RWPE2 (cell line): ENCODE results near the gene LRRC15.

ENCODE experiments used
- ATAC-seq: fragments of 200-7000 bp; cut with Tn5 transposase; 3 replicates; pipeline ENCODE4 v1.9.1; 2021; ENCODE audit warnings: low read depth
- DNase-seq: peaks from one replicate; pipeline ENCODE4 v3.0.0-alpha.2; 2020; ENCODE audit warnings: low spot score
- H3K27ac ChIP-seq: fragments of 450-650 bp; 2 replicates; pipeline ENCODE4 v1.5.1; 2017; ENCODE audit warnings: mild to moderate bottlenecking; ENCODE audit not compliant: poor library complexity, severe bottlenecking
- H3K27me3 ChIP-seq: fragments of 250-450 bp; sonication (Bioruptor Pico); 2 replicates; pipeline ENCODE4 v1.5.1; 2021; ENCODE audit warnings: mild to moderate bottlenecking, moderate library complexity; ENCODE audit not compliant: insufficient read depth, poor library complexity, severe bottlenecking
- H3K36me3 ChIP-seq: fragments of 250-450 bp; sonication (Bioruptor Pico); 2 replicates; pipeline ENCODE4 v1.5.1; 2020; ENCODE audit warnings: low read depth, mild to moderate bottlenecking, moderate library complexity
- H3K4me1 ChIP-seq: fragments of 250-450 bp; sonication (Bioruptor Pico); 2 replicates; pipeline ENCODE4 v1.5.1; 2021; ENCODE audit warnings: mild to moderate bottlenecking, moderate library complexity; ENCODE audit not compliant: insufficient read depth, poor library complexity, severe bottlenecking
- H3K4me3 ChIP-seq: fragments of 250-450 bp; sonication (Bioruptor Pico); 2 replicates; pipeline ENCODE4 v1.5.1; 2021; ENCODE audit warnings: mild to moderate bottlenecking, moderate library complexity; ENCODE audit not compliant: severe bottlenecking
- H3K9me3 ChIP-seq: fragments of 250-450 bp; sonication (Bioruptor Pico); 2 replicates; pipeline ENCODE4 v1.5.1; 2021; ENCODE audit warnings: mild to moderate bottlenecking, moderate library complexity; ENCODE audit not compliant: severe bottlenecking
- TF ChIP-seq, protein P1 (sequence below): fragments of 450-650 bp; IDR thresholded peaks from one replicate; pipeline ENCODE4 v1.5.1; 2017; ENCODE audit warnings: mild to moderate bottlenecking, moderate library complexity; ENCODE audit not compliant: poor library complexity, severe bottlenecking

LRRC15 gene

DNA sequence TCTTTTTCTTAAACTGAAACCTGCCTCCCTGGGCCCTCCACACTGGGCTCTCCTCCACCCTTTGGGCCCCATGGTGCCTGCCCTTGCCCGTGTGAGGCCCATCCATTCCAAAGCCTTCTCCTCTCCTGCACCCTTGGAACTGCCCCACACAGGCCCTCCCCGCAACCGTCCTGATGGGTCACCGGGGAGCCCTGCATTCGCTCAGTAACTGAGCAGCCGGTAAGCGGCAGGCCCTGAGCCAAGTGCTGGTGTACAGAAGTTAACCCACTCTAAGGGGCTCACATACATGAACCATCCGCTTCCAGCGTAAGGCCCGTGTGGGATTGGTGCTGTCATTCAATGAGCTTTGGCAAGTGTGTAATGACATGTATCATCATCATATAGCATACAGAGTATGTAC lies 5.4 kb upstream of the LRRC15 start:
- DNase-seq (no peak), ATAC-seq (no peak)
- H3K4me3 ChIP-seq, result no peak overlapping the region
- H3K4me1 ChIP-seq, result no peaks in the 10 kb centered on the region
- no peaks in the 10 kb centered on the region for H3K36me3 ChIP-seq
- H3K27ac ChIP-seq, result no peak overlapping the region
- H3K9me3 ChIP-seq, result no peaks in the 10 kb centered on the region
- TF ChIP-seq, protein P1, sequence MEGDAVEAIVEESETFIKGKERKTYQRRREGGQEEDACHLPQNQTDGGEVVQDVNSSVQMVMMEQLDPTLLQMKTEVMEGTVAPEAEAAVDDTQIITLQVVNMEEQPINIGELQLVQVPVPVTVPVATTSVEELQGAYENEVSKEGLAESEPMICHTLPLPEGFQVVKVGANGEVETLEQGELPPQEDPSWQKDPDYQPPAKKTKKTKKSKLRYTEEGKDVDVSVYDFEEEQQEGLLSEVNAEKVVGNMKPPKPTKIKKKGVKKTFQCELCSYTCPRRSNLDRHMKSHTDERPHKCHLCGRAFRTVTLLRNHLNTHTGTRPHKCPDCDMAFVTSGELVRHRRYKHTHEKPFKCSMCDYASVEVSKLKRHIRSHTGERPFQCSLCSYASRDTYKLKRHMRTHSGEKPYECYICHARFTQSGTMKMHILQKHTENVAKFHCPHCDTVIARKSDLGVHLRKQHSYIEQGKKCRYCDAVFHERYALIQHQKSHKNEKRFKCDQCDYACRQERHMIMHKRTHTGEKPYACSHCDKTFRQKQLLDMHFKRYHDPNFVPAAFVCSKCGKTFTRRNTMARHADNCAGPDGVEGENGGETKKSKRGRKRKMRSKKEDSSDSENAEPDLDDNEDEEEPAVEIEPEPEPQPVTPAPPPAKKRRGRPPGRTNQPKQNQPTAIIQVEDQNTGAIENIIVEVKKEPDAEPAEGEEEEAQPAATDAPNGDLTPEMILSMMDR, result no peak
- no peaks in the 10 kb centered on the region for H3K27me3 ChIP-seq

DNA sequence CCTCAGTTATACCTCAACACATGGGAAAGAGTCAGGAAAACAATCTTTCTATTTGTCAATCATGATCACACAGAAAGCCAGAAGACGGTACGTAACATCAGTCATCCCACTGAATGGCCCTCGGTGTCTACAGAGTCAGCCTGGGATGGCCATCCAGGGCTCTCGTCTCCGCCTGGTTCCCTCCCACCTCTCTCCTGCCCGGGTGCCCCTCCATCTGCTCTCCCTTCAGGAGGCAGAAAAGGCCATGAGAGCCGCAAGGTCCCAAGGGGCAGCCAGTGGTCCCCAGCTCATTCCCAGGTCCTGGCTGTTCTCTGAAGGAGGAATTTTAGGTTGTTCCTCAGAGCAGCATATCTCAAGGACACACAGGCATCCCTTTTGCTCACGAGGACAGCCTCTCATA lies 4.4 kb upstream of the LRRC15 start:
- Histone ChIP-seq H3K36me3 (no peaks in the 10 kb centered on the region), H3K27me3 (no peaks in the 10 kb centered on the region), H3K4me3 (no peak overlapping the region), H3K9me3 (no peaks in the 10 kb centered on the region), H3K4me1 (no peaks in the 10 kb centered on the region), H3K27ac (no peak overlapping the region)
- TF ChIP-seq, protein P1, result no peak
- DNase-seq (no peak), ATAC-seq (no peak)

DNA sequence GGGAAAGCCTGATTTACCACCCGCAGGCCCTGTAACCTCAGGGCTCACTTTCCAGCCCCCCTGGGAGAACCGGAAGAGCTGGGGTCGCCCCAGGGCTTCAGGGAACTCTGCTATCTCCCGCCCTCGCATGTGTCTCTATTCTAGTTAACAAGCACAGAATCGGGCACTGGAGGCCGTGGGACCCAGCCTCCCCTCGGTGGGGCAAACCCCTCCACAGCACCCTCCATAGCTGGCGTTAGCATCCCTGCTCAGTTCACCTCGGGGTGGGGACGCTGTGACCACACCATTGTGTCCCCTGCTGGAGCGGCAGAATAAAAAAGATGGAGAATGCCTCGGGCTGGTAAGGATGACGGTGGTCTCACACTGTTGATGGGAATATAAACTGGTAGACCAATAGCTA lies 3.5 kb upstream of the LRRC15 start:
- no peaks in the 10 kb centered on the region for H3K9me3 ChIP-seq
- DNase-seq, result no peak
- no peak overlapping the region for H3K4me3 ChIP-seq
- no peaks in the 10 kb centered on the region for H3K4me1 ChIP-seq
- TF ChIP-seq, protein P1, result no peak
- H3K36me3 ChIP-seq, result no peaks in the 10 kb centered on the region
- no peak for ATAC-seq
- no peak overlapping the region for H3K27ac ChIP-seq
- H3K27me3 ChIP-seq, result no peaks in the 10 kb centered on the region

DNA sequence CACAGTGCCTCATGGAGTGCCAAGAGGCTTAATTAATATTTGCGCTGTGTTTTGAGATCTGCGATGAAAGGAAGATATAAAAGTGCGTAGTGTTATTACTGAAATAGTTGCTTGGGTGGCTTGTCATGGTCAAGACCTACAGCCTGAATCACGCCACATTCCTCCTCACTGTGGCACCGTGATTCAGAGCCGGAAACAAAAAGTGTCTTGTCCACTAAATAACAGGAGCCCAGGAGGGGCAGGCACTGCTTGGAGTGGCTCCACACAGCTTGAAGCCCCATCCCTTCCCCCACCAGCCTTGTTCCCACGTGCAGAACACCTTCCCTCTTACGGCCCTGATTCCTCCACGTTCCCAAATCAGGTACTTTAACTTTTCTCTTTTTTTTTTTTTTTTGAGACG lies 1.2 kb upstream of the LRRC15 start:
- DNase-seq (no peak), ATAC-seq (no peak)
- Histone ChIP-seq H3K36me3 (no peaks in the 10 kb centered on the region), H3K4me3 (no peak overlapping the region), H3K4me1 (no peaks in the 10 kb centered on the region), H3K27me3 (no peaks in the 10 kb centered on the region), H3K9me3 (no peaks in the 10 kb centered on the region), H3K27ac (no peak overlapping the region)
- TF ChIP-seq, protein P1, result no peak

DNA sequence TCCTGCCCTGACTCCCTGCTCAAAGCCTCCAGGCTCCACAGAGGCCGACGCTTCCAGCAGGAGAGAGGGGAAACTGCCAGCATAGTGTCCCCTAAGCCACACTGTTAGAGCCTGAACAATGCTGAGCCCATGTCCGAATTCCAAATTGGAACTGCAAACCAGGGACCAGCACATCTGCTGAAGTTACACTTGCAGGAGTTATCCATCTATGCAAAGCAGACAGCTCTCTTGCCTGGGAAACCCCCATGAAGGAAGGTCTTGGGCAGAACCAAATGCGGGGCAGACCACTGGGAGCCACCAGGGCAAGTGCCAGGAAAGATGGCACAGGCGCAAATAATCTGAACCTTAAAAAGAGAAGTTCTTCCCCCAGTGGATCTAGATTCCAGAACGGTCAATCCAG lies 625 bp downstream of the LRRC15 start:
- H3K4me1 ChIP-seq, result no peaks in the 10 kb centered on the region
- H3K4me3 ChIP-seq, result no peak overlapping the region
- no peaks in the 10 kb centered on the region for H3K27me3 ChIP-seq
- TF ChIP-seq, protein P1, result no peak
- no peaks in the 10 kb centered on the region for H3K9me3 ChIP-seq
- ATAC-seq (no peak), DNase-seq (no peak)
- H3K27ac ChIP-seq, result no peak overlapping the region
- H3K36me3 ChIP-seq, result no peaks in the 10 kb centered on the region
